Natural killer cell (primary cell): ENCODE data around the gene TIPRL. TPM values are rescaled to one million over a fixed set of nuclear protein-coding genes. Genes with fewer than 3 reads are reported as not detected.

Experiments used
- total RNA-seq, 4 donors: library from RNA; stranded (reverse); fragments of 120-200 nt in 1 of 4; gene quantifications; one replicate each; pipeline versions ENCODE4 v1.2.3 to v1.2.4, GENCODE V29; 2013 to 2022

Gene TIPRL
- total RNA-seq, 3 donors from 2014 or later (not counting 1 experiment from before 2014, with no cell fraction given): 23.5 to 27.4 (median 25.6) TPM

Other genes with a start within 250 kb of the TIPRL start
- gene DCAF6, start 242.3 kb upstream of the TIPRL start, total RNA-seq: 10 to 100 TPM; 21.8 to 31.8 (median 27.8) TPM
- 10 to 100 TPM; 33.1 to 47.4 (median 34.9) TPM for gene MPC2, start 241.9 kb upstream of the TIPRL start, total RNA-seq
- gene GPR161, start 42.0 kb upstream of the TIPRL start, total RNA-seq: not detected
- gene SFT2D2, start 47.0 kb downstream of the TIPRL start, total RNA-seq: 100 to 1,000 TPM in 2 of 3 donors, 10 to 100 TPM in 1; 91.8 to 118 (median 116) TPM
- 1 to 10 TPM; 5.2 to 7.2 (median 5.3) TPM for gene TBX19, start 101.9 kb downstream of the TIPRL start, total RNA-seq